ENCODE results near the gene CUEDC2. TPM values are rescaled to one million over a fixed set of nuclear protein-coding genes. Genes with fewer than 3 reads are reported as not detected.

The CUEDC2 gene
- total RNA-seq, 1 donor from 2014 or later, result 43.7 TPM

GRCh38 chr10:102424916-102425315 lies 7.5 kb downstream of the CUEDC2 start:
- H3K27me3 Mint-ChIP-seq, result no peaks in the 10 kb centered on the region
- H3K27ac Mint-ChIP-seq, result no peak overlapping the region
- no peaks in the 10 kb centered on the region for H3K9me3 Mint-ChIP-seq
- ATAC-seq (ENCODE audit: low read depth) (no peak), DNase-seq (no peak)
- POLR2A ChIA-PET, result interaction anchor here (5.3 to 6.2 kb wide), 2 partner anchors 8 to 24 kb away, joined by 78 to 305 read pairs; partner anchors contain the start of genes CUEDC2 and NFKB2
- H3K36me3 Mint-ChIP-seq (ENCODE audit: low read depth), result peaks cover 31% of the 10 kb centered on the region
- H3K4me3 Mint-ChIP-seq, result no peak overlapping the region
- H3K4me1 Mint-ChIP-seq, result peaks cover 29% of the 10 kb centered on the region
- CTCF ChIA-PET, result interaction anchor here (4.7 kb wide), 1 partner anchor 54 kb away, joined by 24 read pairs; no protein-coding TSS in a partner anchor
- intact Hi-C loops (cut with micrococcal nuclease), result no loop called here
- no peak for TF ChIP-seq CTCF (IDR thresholded peaks at IDR 0.05)

GRCh38 chr10:102424145-102424544 lies 8.2 kb downstream of the CUEDC2 start:
- CTCF ChIA-PET, result interaction anchor here (2.3 to 5.2 kb wide), 4 partner anchors 24 to 55 kb away, joined by 8 to 29 read pairs (median 24); no protein-coding TSS in a partner anchor
- H3K4me3 Mint-ChIP-seq, result no peak overlapping the region
- no peak for DNase-seq
- POLR2A ChIA-PET, result interaction anchor here (0.6 to 6.2 kb wide), 4 partner anchors 9 to 255 kb away, joined by 4 to 305 read pairs (median 41); partner anchors contain the start of genes CUEDC2 and NFKB2
- no peaks in the 10 kb centered on the region for H3K27me3 Mint-ChIP-seq
- intact Hi-C loops (cut with micrococcal nuclease), result no loop called here
- H3K9me3 Mint-ChIP-seq, result no peaks in the 10 kb centered on the region
- no peak for TF ChIP-seq CTCF (IDR thresholded peaks at IDR 0.05)
- peaks cover 37% of the 10 kb centered on the region for H3K4me1 Mint-ChIP-seq
- no peak for ATAC-seq (ENCODE audit: low read depth)
- H3K27ac Mint-ChIP-seq, result no peak overlapping the region
- H3K36me3 Mint-ChIP-seq (ENCODE audit: low read depth), result peaks cover 31% of the 10 kb centered on the region

- H3K9me3 Mint-ChIP-seq, result no peaks in the 10 kb centered on the region
- no peak for TF ChIP-seq CTCF (IDR thresholded peaks at IDR 0.05)
- H3K27ac Mint-ChIP-seq, result no peak overlapping the region
- peaks cover 40% of the 10 kb centered on the region for H3K4me1 Mint-ChIP-seq
- DNase-seq (no peak), ATAC-seq (ENCODE audit: low read depth) (no peak)
- no peaks in the 10 kb centered on the region for H3K27me3 Mint-ChIP-seq
- ChIA-PET CTCF (interaction anchor here (0.7 to 5.2 kb wide), 11 partner anchors 9 to 254 kb away, joined by 3 to 40 read pairs (median 8); partner anchors contain the start of genes C10orf95, CUEDC2 and NFKB2), POLR2A (interaction anchor here (1.2 to 6.2 kb wide), 5 partner anchors 9 to 219 kb away, joined by 4 to 305 read pairs (median 14); partner anchors contain the start of genes CUEDC2 and NFKB2)
- intact Hi-C loops (cut with micrococcal nuclease), result loop anchor here (2.0 kb wide), 1 partner anchor 71 kb away; no protein-coding TSS in a partner anchor
- H3K4me3 Mint-ChIP-seq, result no peak overlapping the region
- H3K36me3 Mint-ChIP-seq (ENCODE audit: low read depth), result peaks cover 30% of the 10 kb centered on the region
These were observed 8.9 kb downstream of the CUEDC2 start for GRCh38 chr10:102423372-102423968.

GRCh38 chr10:102422545-102423129 lies 9.7 kb downstream of the CUEDC2 start:
- Mint-ChIP-seq H3K27me3 (peaks cover 8% of the 10 kb centered on the region), H3K4me1 (peaks cover 45% of the 10 kb centered on the region), H3K36me3 (ENCODE audit: low read depth) (peaks cover 29% of the 10 kb centered on the region), H3K9me3 (no peaks in the 10 kb centered on the region), H3K27ac (peak overlapping the region; percentile 65), H3K4me3 (peak overlapping the region; percentile 98)
- ChIA-PET CTCF (interaction anchor here (0.7 to 5.2 kb wide), 18 partner anchors 10 to 253 kb away, joined by 3 to 40 read pairs (median 4); partner anchors contain the start of genes C10orf95, CUEDC2 and NFKB2), POLR2A (interaction anchor here (1.2 to 6.2 kb wide), 6 partner anchors 10 to 220 kb away, joined by 4 to 305 read pairs (median 21); partner anchors contain the start of genes C10orf95, CUEDC2 and NFKB2)
- peak; percentile 25 for ATAC-seq (ENCODE audit: low read depth)
- intact Hi-C loops (cut with micrococcal nuclease), result loop anchor here (1.0 to 2.0 kb wide), 3 partner anchors 70 to 290 kb away; no protein-coding TSS in a partner anchor
- no peak for TF ChIP-seq CTCF (IDR thresholded peaks at IDR 0.05)
- peak; percentile 57 for DNase-seq
